ENCODE measurements around the gene NTSR1.

GRCh38 chr20:62722627-62723026 is 14.0 kb downstream of the NTSR1 start:
- TF ChIP-seq CTCF (IDR thresholded peaks at IDR 0.05) (no peak), REST (IDR thresholded peaks at IDR 0.05; ENCODE audit: insufficient read depth in 1 of 2, low read depth in 2 of 2, low read length in 1 of 2) (no peak), POLR2AphosphoS5 (IDR thresholded peaks at IDR 0.05; ENCODE audit: low read depth, low read length) (no peak), TCF7L2 (IDR thresholded peaks at IDR 0.05; ENCODE audit: low read depth, low read length) (no peak)

Data from Panc1 (cell line).